Measurements from ENCODE around the gene CROCC2. TPM values are rescaled to one million over a fixed set of nuclear protein-coding genes. Genes with fewer than 3 reads are reported as not detected.
A peak's percentile ranks its signal among the peaks of the same experiment; 100 is the strongest.

The CROCC2 gene
- total RNA-seq, 2 experiments from 2014 or later, result not detected

DNA sequence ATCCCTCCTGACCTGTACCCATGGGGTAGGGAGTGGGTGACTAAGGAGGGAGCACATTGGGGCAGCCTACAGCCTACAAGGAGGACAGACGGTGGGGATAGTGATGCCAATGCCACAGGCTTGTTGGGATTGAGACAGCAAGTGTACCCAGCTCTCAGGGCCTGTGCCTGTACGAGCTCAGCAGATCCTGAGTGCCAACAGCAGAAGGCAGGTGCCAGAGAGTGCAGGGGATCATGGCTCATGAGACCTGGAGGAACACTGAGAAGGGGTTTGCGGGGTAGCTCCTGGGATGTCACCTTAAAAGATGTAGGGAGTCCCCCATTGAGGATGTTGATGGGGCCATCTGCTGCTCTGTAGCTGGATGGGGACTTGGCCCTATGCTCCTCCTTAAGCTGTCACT is 82.0 kb downstream of the CROCC2 start:
- CTCF ChIA-PET, result interaction anchor here (1.0 kb wide), 1 partner anchor 72 kb away, joined by 3 read pairs; no protein-coding TSS in a partner anchor

DNA sequence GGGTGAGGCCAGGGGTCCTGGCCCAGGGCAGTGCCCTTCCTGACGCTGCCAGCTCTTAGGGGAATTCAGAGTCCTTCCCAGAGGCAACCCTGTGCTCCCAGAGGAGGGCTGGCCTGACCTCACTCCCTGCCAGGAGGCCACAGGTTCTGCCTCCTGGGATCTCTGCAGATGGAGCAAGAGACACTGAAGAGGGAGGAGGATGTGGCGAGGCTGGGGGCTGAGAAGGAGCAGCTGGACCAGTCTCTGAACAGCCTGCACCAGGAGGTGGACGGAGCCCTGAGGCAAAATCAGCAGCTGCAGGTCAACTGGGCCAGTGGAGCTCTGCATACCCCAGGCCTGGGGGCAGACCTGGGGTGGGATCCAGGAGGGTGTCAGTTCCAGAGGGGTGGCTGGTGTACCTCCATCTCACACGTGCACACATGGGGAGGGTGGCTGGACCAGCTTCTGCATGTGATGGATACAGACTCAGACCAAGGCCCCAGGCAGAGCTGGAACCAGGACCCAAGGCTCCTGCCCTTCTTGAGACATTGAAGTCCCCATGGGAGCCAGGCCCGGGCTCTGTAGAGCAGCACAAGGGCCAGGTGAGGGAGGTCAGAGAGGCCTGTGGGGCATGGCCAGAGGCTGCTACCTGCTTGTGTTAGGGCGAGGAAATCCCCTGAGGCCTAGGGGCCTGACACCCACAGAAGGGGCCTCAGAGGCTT is 82.6 kb downstream of the CROCC2 start:
- POLR2A ChIA-PET, result no interaction called here
- Mint-ChIP-seq H3K9me3 (ENCODE audit: low read depth) (no peaks in the 10 kb centered on the region), H3K27ac (no peak overlapping the region), H3K36me3 (ENCODE audit: low read depth) (no peaks in the 10 kb centered on the region), H3K4me1 (no peaks in the 10 kb centered on the region), H3K27me3 (no peaks in the 10 kb centered on the region), H3K4me3 (no peak overlapping the region)
- DNase-seq (no peak), ATAC-seq (no peak)
- intact Hi-C loops (cut with DNase I, micrococcal nuclease), result no loop called here
- CTCF ChIA-PET, result interaction anchor here (1.0 kb wide), 1 partner anchor 71 kb away, joined by 3 read pairs; no protein-coding TSS in a partner anchor

More for the DNA sequence above, 82.0 kb downstream of the CROCC2 start:
- ATAC-seq (no peak), DNase-seq (no peak)
- Mint-ChIP-seq H3K27me3 (no peaks in the 10 kb centered on the region), H3K36me3 (ENCODE audit: low read depth) (no peaks in the 10 kb centered on the region), H3K4me3 (no peak overlapping the region), H3K9me3 (ENCODE audit: low read depth) (no peaks in the 10 kb centered on the region), H3K4me1 (no peaks in the 10 kb centered on the region), H3K27ac (no peak overlapping the region)
- intact Hi-C loops (cut with DNase I, micrococcal nuclease), result no loop called here
- POLR2A ChIA-PET, result no interaction called here

DNA sequence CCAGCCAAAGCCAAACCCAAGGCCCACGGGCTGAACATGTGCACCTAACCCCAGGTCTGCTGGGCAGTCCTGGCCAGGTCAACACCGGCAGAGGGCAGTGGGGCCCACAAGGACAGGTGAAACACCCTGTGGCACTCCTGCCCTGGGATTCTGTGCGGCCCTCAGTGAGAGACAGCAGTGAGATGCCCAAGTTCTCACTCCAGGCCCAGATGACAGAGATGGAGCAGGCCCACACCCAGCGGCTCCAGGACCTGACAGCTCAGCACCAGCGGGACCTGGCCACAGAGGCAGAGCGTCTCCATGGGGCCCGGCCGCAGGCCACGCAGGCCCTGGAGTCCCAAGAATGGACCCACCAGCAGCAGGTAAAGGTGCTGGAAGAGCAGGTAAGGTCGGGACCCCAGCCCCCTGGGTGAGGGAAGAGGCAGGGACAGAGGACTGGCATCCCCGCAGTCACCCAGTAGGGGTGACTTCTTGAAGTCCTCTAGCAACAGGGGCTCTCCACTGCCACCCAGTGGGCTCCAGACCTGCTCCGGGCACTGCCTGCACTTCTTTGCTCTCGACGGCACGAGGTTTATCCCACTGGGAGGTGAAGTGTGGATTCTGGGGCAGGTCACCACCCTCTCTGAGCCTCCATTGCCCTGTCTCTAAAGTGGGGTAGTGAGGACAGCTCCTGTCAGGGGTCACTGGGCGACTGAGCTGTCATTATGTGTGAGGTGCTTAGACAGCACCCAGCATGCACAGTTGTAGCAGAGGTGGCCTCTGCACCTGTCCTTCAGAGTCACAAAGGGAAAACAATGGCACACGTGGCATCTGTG is 83.5 kb downstream of the CROCC2 start:
- H3K27me3 Mint-ChIP-seq, result no peaks in the 10 kb centered on the region
- intact Hi-C loops (cut with DNase I, micrococcal nuclease), result no loop called here
- ChIA-PET CTCF (no interaction called here), POLR2A (no interaction called here)
- DNase-seq (peak; percentile 35), ATAC-seq (no peak)
- no peaks in the 10 kb centered on the region for H3K36me3 Mint-ChIP-seq (ENCODE audit: low read depth)
- H3K9me3 Mint-ChIP-seq (ENCODE audit: low read depth), result no peaks in the 10 kb centered on the region
- H3K27ac Mint-ChIP-seq, result no peak overlapping the region
- H3K4me1 Mint-ChIP-seq, result no peaks in the 10 kb centered on the region
- H3K4me3 Mint-ChIP-seq, result no peak overlapping the region

DNA sequence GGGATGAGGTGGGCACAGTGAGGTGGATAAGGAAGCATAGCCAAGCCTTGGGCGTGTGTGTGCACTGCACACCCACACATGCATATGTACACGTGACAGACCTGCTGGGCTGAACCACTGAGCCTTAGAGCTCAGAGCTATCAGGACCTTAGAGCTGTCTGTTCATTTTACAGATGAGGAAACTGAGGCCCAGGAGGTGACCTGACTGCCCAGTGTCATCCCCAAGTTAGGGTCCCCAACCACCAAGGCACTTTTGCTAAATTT is 84.1 kb downstream of the CROCC2 start:
- no peaks in the 10 kb centered on the region for H3K36me3 Mint-ChIP-seq (ENCODE audit: low read depth)
- H3K4me1 Mint-ChIP-seq, result no peaks in the 10 kb centered on the region
- no peaks in the 10 kb centered on the region for H3K9me3 Mint-ChIP-seq (ENCODE audit: low read depth)
- no peak overlapping the region for H3K4me3 Mint-ChIP-seq
- intact Hi-C loops (cut with DNase I, micrococcal nuclease), result no loop called here
- DNase-seq (no peak), ATAC-seq (no peak)
- ChIA-PET CTCF (no interaction called here), POLR2A (no interaction called here)
- H3K27me3 Mint-ChIP-seq, result peaks cover 2% of the 10 kb centered on the region
- H3K27ac Mint-ChIP-seq, result no peak overlapping the region

DNA sequence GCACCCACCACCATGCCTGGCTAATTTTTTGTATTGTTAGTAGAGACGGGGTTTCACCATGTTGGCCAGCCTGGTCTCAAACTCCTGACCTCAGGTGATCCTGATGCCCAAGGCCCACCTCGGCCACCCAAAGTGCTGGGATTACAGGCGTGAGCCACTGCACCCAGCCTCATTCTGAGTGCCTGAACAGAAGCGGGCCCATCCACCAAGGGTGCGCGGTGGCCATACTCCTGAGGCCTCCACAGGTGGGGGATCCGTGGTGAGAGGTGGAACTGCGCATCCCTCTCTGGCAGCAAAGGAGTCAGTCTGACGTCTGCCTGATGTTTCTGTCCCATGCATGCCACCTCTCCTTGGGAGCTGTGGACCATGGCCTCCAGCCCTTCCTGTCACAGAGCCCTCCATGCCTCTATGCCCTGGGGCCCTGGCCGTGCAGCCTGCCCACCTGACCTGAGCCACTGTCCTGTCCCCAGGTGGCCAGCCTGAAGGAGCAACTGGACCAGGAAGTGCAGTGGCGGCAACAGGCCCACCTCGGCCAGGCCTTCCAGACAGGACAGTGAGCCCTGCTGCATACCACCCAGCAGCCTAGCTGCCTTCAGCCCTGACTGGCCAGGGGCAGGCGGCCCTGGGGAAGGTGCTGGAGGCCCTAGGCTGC is 84.7 kb downstream of the CROCC2 start:
- no peak for ATAC-seq
- Mint-ChIP-seq H3K36me3 (ENCODE audit: low read depth) (no peaks in the 10 kb centered on the region), H3K9me3 (ENCODE audit: low read depth) (no peaks in the 10 kb centered on the region), H3K27me3 (peaks cover 4% of the 10 kb centered on the region), H3K4me1 (no peaks in the 10 kb centered on the region), H3K4me3 (no peak overlapping the region), H3K27ac (no peak overlapping the region)
- intact Hi-C loops (cut with DNase I, micrococcal nuclease), result no loop called here
- ChIA-PET CTCF (no interaction called here), POLR2A (no interaction called here)
- no peak for DNase-seq

DNA sequence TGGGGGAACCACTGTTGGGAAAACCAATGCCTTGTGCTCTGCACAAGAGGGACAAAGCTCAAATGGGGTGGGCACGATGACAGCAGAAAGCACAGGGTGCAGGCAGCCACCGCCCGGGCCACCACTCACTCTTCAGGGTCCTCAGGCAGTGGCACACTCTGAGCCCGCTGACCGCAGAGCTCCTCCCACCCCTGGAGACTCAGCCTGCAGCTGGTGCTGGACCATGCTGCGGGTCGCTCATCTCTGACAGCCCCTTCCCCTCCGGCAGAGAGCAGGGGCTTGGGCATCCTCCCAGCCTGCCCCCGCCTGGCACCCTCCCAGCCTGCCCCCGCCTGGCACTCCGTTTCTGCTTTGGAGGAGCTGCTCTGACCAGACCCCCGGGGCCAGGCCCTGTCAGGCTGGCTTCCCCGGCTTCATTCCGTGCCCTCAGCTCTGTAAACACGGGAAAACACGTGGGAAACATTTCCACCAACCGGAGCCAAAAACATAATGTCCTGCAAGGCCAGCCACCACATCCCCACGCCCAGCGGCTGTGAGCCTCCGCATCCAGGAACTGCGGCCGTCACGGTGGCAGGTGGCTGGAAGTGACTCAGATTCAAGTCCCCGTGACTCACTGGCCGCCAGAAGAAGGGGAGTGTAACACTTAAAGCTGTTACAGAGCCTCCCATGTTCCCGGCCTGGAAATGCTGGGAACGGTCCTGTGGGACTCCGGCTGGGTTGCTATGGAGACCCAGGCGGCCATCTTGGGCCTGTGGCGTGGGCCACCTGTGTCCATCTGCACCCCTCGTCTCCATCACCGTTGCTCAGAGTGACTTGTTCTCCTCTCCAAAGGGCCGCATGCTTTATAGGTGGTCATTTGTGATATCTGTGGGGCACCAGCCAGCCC is 85.5 kb downstream of the CROCC2 start:
- CTCF ChIA-PET, result no interaction called here
- Mint-ChIP-seq H3K4me1 (no peaks in the 10 kb centered on the region), H3K4me3 (no peak overlapping the region), H3K27ac (no peak overlapping the region), H3K36me3 (ENCODE audit: low read depth) (no peaks in the 10 kb centered on the region), H3K9me3 (ENCODE audit: low read depth) (no peaks in the 10 kb centered on the region), H3K27me3 (peaks cover 4% of the 10 kb centered on the region)
- POLR2A ChIA-PET, result no interaction called here
- ATAC-seq (no peak), DNase-seq (no peak)
- intact Hi-C loops (cut with DNase I, micrococcal nuclease), result no loop called here

DNA sequence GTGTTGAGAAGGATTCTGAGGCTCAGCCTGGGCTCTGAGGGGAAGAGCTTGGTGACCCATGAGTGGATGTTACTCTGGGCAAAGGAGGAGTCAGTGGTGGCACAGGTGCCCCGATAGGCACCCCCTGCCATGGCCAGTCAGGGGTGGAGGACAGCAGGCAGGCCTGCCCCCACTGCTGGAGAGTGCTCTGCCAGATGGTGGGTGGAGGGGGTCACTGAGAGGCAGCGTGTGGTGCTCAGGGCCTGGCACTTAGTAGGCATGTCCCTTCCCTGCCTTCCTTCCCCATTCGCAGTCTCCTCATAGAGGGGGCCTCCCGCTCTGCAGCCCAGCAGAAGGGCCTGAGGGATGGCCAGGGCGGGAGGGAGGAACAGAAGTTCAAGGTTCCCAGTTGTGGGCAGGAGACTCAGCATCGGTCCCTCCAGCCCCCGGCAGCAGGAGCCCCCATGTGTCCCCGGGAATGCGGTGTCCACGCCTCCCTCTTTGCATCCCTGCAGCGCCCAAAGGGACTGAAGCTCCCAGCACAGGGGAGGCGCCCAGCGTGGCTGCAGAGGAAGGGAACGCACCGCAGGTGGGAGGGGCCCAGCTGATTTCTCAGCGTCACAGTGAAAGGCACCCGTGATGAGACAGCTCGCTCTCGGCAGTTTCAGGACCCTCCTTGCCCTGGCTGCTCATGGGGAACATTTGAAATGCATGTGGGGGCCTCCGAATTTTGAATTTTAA is 86.6 kb downstream of the CROCC2 start:
- Mint-ChIP-seq H3K9me3 (ENCODE audit: low read depth) (no peaks in the 10 kb centered on the region), H3K36me3 (ENCODE audit: low read depth) (no peaks in the 10 kb centered on the region), H3K4me1 (peaks cover 3% of the 10 kb centered on the region), H3K4me3 (no peak overlapping the region), H3K27me3 (peaks cover 12% of the 10 kb centered on the region), H3K27ac (no peak overlapping the region)
- ATAC-seq (no peak), DNase-seq (no peak)
- ChIA-PET CTCF (interaction anchor here (1.0 kb wide), 1 partner anchor 10 kb away, joined by 3 read pairs; no protein-coding TSS in a partner anchor), POLR2A (no interaction called here)
- intact Hi-C loops (cut with DNase I, micrococcal nuclease), result no loop called here

DNA sequence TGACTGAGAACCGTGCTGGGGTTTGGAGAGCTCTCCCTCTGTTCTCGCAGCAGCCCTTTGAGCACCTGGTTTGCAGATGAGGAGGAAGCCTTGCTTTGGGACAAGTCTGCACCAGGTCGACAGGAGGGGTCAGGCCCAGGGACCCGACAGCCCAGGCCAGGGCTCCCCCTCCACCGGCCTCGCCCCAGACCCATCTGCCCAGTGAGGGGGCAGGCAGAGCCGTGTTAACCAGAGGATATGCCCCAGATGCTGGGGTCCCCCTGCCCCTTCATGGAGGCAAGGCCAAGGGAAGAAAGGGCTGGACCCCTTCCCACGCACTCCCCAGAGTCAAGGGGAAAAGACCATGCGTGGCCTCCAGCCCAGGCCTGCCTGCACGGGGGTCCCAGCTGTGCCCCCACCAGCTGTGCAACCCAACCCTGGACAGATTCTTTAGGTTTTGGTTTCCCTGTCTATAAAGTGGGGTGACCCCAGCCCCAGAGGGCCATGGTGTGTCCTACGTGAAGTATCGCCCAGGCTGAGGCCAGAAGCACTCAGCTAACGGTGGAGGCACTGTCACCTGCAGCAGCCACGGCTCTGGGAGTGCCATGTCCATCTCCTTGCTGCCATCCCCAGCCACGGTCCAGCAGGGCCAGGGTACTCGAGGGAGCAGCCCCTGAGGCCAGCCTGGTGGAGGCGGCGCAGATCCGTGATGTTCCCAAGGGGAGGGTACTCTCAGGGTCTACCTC is 87.5 kb downstream of the CROCC2 start:
- ChIA-PET POLR2A (no interaction called here), CTCF (interaction anchor here (1.0 kb wide), 1 partner anchor 11 kb away, joined by 3 read pairs; no protein-coding TSS in a partner anchor)
- Mint-ChIP-seq H3K27me3 (peaks cover 12% of the 10 kb centered on the region), H3K27ac (no peak overlapping the region), H3K36me3 (ENCODE audit: low read depth) (no peaks in the 10 kb centered on the region), H3K9me3 (ENCODE audit: low read depth) (no peaks in the 10 kb centered on the region), H3K4me1 (peaks cover 3% of the 10 kb centered on the region), H3K4me3 (no peak overlapping the region)
- ATAC-seq, result no peak
- no peak for DNase-seq
- intact Hi-C loops (cut with DNase I, micrococcal nuclease), result no loop called here

DNA sequence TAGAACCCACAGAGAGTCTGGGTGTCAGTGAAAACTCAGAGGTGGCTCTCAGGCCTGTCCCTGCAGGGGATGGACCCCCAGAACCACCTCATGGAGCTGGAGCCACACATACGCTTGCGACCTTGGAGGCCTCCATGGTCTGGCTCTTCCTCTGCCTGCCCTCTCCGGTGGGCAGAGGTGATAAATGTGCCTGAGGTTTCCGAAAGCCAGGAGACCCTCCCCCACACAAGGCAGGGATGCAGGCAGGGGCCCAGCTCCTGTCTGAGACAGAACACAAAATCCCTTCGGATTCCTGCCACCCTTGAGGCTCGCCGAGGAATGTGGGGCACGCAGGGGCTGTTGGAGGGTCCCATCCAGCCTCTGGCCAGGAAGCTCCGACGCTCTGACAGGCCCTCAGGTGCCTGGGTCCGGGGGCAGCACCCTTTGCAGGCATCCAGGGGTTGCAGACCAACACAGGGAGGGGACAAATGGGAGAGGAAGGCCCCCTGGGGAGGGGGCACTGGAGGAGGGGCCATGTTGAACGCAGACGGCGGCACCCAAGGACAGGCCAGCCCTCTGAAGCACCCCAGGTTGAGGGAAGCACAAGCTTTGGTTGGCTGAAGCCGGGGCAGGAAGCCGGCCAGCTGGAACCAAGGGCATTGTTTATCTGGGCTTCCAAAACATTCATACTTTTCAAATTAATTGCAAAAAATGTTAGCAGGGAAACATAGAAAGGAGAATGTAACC is 88.2 kb downstream of the CROCC2 start:
- ChIA-PET POLR2A (no interaction called here), CTCF (no interaction called here)
- Mint-ChIP-seq H3K4me3 (no peak overlapping the region), H3K27me3 (peaks cover 12% of the 10 kb centered on the region), H3K36me3 (ENCODE audit: low read depth) (no peaks in the 10 kb centered on the region), H3K4me1 (peaks cover 3% of the 10 kb centered on the region), H3K9me3 (ENCODE audit: low read depth) (no peaks in the 10 kb centered on the region), H3K27ac (no peak overlapping the region)
- no peak for DNase-seq
- no peak for ATAC-seq
- intact Hi-C loops (cut with DNase I, micrococcal nuclease), result no loop called here
